GM21381 (cell line): ENCODE measurements around the gene AWAT2.

Experiments
- ATAC-seq: cut with Tn5 transposase; IDR thresholded peaks from one replicate; pipeline ENCODE4 v1.9.1; 2021; ENCODE audit warnings: mild to moderate bottlenecking, moderate library complexity; ENCODE audit not compliant: unreplicated experiment

Gene AWAT2

GRCh38 chrX:70042399-70043371 is 7.1 kb downstream of the AWAT2 start:
- no peak for ATAC-seq

- no peak for ATAC-seq
These were observed 7.7 kb downstream of the AWAT2 start for GRCh38 chrX:70041993-70042392.

- ATAC-seq: no peak
These were observed 10.0 kb downstream of the AWAT2 start for GRCh38 chrX:70039758-70040157.

GRCh38 chrX:70038951-70039350 is 10.8 kb downstream of the AWAT2 start:
- no peak for ATAC-seq

GRCh38 chrX:70038515-70038914 is 11.2 kb downstream of the AWAT2 start:
- no peak for ATAC-seq

- no peak for ATAC-seq
These were observed 15.1 kb downstream of the AWAT2 start for GRCh38 chrX:70034646-70035045.

GRCh38 chrX:70033348-70034051 is 16.2 kb downstream of the AWAT2 start:
- ATAC-seq: no peak

- ATAC-seq: no peak
These were observed 16.9 kb downstream of the AWAT2 start for GRCh38 chrX:70032792-70033191.

GRCh38 chrX:70030301-70030767 is 19.4 kb downstream of the AWAT2 start:
- ATAC-seq: no peak

GRCh38 chrX:70029863-70030262 is 19.9 kb downstream of the AWAT2 start:
- ATAC-seq: no peak

- ATAC-seq: no peak
These were observed 22.9 kb downstream of the AWAT2 start for GRCh38 chrX:70026851-70027200.

- no peak for ATAC-seq
These were observed 23.5 kb downstream of the AWAT2 start for GRCh38 chrX:70026112-70026850.

- ATAC-seq: no peak
These were observed 24.3 kb downstream of the AWAT2 start for GRCh38 chrX:70025464-70025863.

GRCh38 chrX:70022616-70023015 is 27.1 kb downstream of the AWAT2 start:
- ATAC-seq: no peak

GRCh38 chrX:70016513-70016912 is 33.2 kb downstream of the AWAT2 start:
- no peak for ATAC-seq

GRCh38 chrX:70013466-70014381 is 36.0 kb downstream of the AWAT2 start:
- ATAC-seq: no peak

- ATAC-seq: no peak
These were observed 37.0 kb downstream of the AWAT2 start for GRCh38 chrX:70012756-70013155.

- ATAC-seq: no peak
These were observed 39.8 kb downstream of the AWAT2 start for GRCh38 chrX:70009970-70010369.

- ATAC-seq: no peak
These were observed 40.7 kb downstream of the AWAT2 start for GRCh38 chrX:70009049-70009448.

- no peak for ATAC-seq
These were observed 41.8 kb downstream of the AWAT2 start for GRCh38 chrX:70007946-70008345.
